Measurements from ENCODE around the gene CAPN5.

DNA sequence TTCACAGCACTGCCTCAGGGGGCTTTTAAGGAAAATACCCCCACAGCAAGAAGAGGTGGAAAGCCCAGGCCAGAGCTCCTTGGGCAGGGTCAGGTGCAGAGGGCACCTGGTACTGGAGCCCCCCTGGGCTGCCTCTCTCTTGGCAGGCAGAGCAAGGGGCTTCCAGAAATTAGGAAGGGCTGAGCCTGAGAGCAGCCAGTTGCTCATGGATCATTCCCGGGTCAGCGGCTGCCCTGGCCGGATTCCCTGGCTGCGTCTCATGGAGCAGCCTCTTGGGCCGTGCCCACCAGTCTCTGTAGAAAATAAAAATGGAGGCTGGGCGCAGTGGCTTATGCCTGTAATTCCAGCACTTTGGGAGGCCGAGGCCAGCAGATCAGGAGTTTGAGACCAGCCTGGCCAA is 25.6 kb downstream of the CAPN5 start:
- no peak for TF ChIP-seq YY1 (IDR thresholded peaks at IDR 0.05; ENCODE audit: insufficient read depth, insufficient read length)
- no peak for TF ChIP-seq SUZ12 (IDR thresholded peaks at IDR 0.05; ENCODE audit: extremely low read depth, insufficient read depth, insufficient read length)
